ENCODE results near the gene SAP30BP. TPM values are rescaled to one million over a fixed set of nuclear protein-coding genes. Genes with fewer than 3 reads are reported as not detected.

SAP30BP gene
- total RNA-seq, 4 donors from 2014 or later, result 67.0 to 104 (median 86.3) TPM

GRCh38 chr17:75673487-75673886, 6.3 kb downstream of the SAP30BP start:
- Histone ChIP-seq H3K27ac (no peak overlapping the region), H3K36me3 (peaks cover 72% of the 10 kb centered on the region), H3K4me3 (no peak overlapping the region), H3K4me1 (peaks cover 15% of the 10 kb centered on the region), H3K27me3 (no peaks in the 10 kb centered on the region), H3K9me3 (no peaks in the 10 kb centered on the region)
- DNase-seq (ENCODE audit: low spot score in 2 of 2), result no peak
- no peak for TF ChIP-seq EP300 (IDR thresholded peaks at IDR 0.05)
- TF ChIP-seq POLR2AphosphoS5 (IDR thresholded peaks at IDR 0.05), result no peak
- TF ChIP-seq POLR2A (IDR thresholded peaks at IDR 0.05), result no peak
- no peak for TF ChIP-seq CTCF (IDR thresholded peaks at IDR 0.05)
- 84% methylated on average over 4 of the region's 4 CpGs for WGBS

- H3K9me3 ChIP-seq, result no peaks in the 10 kb centered on the region
- H3K27ac ChIP-seq, result no peak overlapping the region
- TF ChIP-seq EP300 (IDR thresholded peaks at IDR 0.05), result no peak
- TF ChIP-seq POLR2AphosphoS5 (IDR thresholded peaks at IDR 0.05), result no peak
- no peak for TF ChIP-seq CTCF (IDR thresholded peaks at IDR 0.05)
- no peak for TF ChIP-seq POLR2A (IDR thresholded peaks at IDR 0.05)
- no peaks in the 10 kb centered on the region for H3K27me3 ChIP-seq
- WGBS, result 76% methylated on average over 3 of the region's 3 CpGs
- peaks cover 42% of the 10 kb centered on the region for H3K4me1 ChIP-seq
- DNase-seq (ENCODE audit: low spot score in 2 of 2), result no peak
- H3K4me3 ChIP-seq, result no peak overlapping the region
- peaks cover 49% of the 10 kb centered on the region for H3K36me3 ChIP-seq
Measured at GRCh38 chr17:75676461-75676860, 9.3 kb downstream of the SAP30BP start.

GRCh38 chr17:75679706-75680211, 12.6 kb downstream of the SAP30BP start:
- TF ChIP-seq POLR2A (IDR thresholded peaks at IDR 0.05) (no peak), CTCF (IDR thresholded peaks at IDR 0.05) (peak in 1 of 2 donors; percentile 24)
- Histone ChIP-seq H3K27ac (peak overlapping the region; percentile 66), H3K27me3 (no peaks in the 10 kb centered on the region), H3K36me3 (peaks cover 20% of the 10 kb centered on the region), H3K9me3 (no peaks in the 10 kb centered on the region), H3K4me3 (no peak overlapping the region), H3K4me1 (peaks cover 69% of the 10 kb centered on the region)
- DNase-seq (ENCODE audit: low spot score in 2 of 2), result no peak
- 35% methylated on average over 11 of the region's 11 CpGs for WGBS

- H3K27me3 ChIP-seq, result no peaks in the 10 kb centered on the region
- H3K4me3 ChIP-seq, result no peak overlapping the region
- WGBS, result 82% methylated on average over 10 of the region's 10 CpGs
- peak overlapping the region; percentile 66 for H3K27ac ChIP-seq
- no peak for DNase-seq (ENCODE audit: low spot score in 2 of 2)
- peaks cover 69% of the 10 kb centered on the region for H3K4me1 ChIP-seq
- no peaks in the 10 kb centered on the region for H3K9me3 ChIP-seq
- peaks cover 20% of the 10 kb centered on the region for H3K36me3 ChIP-seq
- no peak for TF ChIP-seq POLR2AphosphoS5 (IDR thresholded peaks at IDR 0.05)
- TF ChIP-seq EP300 (IDR thresholded peaks at IDR 0.05), result no peak
- TF ChIP-seq POLR2A (IDR thresholded peaks at IDR 0.05), result no peak
- no peak for TF ChIP-seq CTCF (IDR thresholded peaks at IDR 0.05)
Measured at GRCh38 chr17:75680431-75680830, 13.3 kb downstream of the SAP30BP start.

- DNase-seq (ENCODE audit: low spot score in 2 of 2), result no peak
- no peak for TF ChIP-seq POLR2A (IDR thresholded peaks at IDR 0.05)
- no peak for TF ChIP-seq POLR2AphosphoS5 (IDR thresholded peaks at IDR 0.05)
- no peak for TF ChIP-seq EP300 (IDR thresholded peaks at IDR 0.05)
- no peak for TF ChIP-seq CTCF (IDR thresholded peaks at IDR 0.05)
- Histone ChIP-seq H3K36me3 (peaks cover 13% of the 10 kb centered on the region), H3K27me3 (no peaks in the 10 kb centered on the region), H3K4me1 (peaks cover 76% of the 10 kb centered on the region), H3K4me3 (no peak overlapping the region), H3K9me3 (no peaks in the 10 kb centered on the region), H3K27ac (peak overlapping the region; percentile 66)
- WGBS, result 45% methylated on average over 3 of the region's 3 CpGs
Measured at GRCh38 chr17:75681289-75681688, 14.2 kb downstream of the SAP30BP start.

All from suprapubic skin (tissue), 4 donors.